Ovary (tissue), 9 donors: Measurements from ENCODE around the gene CELF2. TPM values are rescaled to one million over a fixed set of nuclear protein-coding genes. Genes with fewer than 3 reads are reported as not detected.

ENCODE experiments used
- DNase-seq, 5 donors: peaks; one replicate each; pipeline ENCODE4 v3.0.0-alpha.2; 2019 to 2020
- H3K27ac ChIP-seq, 2 donors: fragments of 200-600 bp; one replicate each; pipeline versions ENCODE4 v1.5.1 to v1.8.0; 2019 to 2022
- H3K27me3 ChIP-seq: fragments of 200-600 bp; one replicate; pipeline ENCODE4 v1.8.0; 2022
- H3K36me3 ChIP-seq: fragments of 200-600 bp; sonication (generic); one replicate; pipeline ENCODE4 v1.5.1; 2019
- H3K4me1 ChIP-seq: one replicate; pipeline ENCODE4 v1.8.1; 2013; ENCODE audit warnings: mild to moderate bottlenecking, moderate library complexity; ENCODE audit not compliant: insufficient read depth
- H3K4me3 ChIP-seq: fragments of 200-600 bp; sonication (generic); one replicate; pipeline ENCODE4 v1.5.1; 2017
- H3K9me3 ChIP-seq, 2 donors: fragments of 200-600 bp in 1 of 2; sonication (generic) in 1 of 2; one replicate each; pipeline versions ENCODE4 v1.5.1 to v1.8.1; 2013 to 2019; ENCODE audit warnings: mild to moderate bottlenecking in 1 of 2, moderate library complexity in 1 of 2
- EP300 ChIP-seq: sonication (generic); formaldehyde crosslinking; IDR thresholded peaks from one replicate; pipeline ENCODE4 v1.6.1; 2017; ENCODE audit warnings: antibody characterized with exemption
- POLR2A ChIP-seq: fragments of 450-650 bp; IDR thresholded peaks from one replicate; pipeline ENCODE4 v1.6.1; 2017; ENCODE audit warnings: antibody characterized with exemption, mild to moderate bottlenecking, moderate library complexity
- WGBS, 3 donors: extraction: QIAGEN DNeasy Blood & Tissue Kit in 1 of 3; methylation state at CpG; one replicate each; pipeline versions ENCODE4 v1.1.5 to v1.1.7; 2013 to 2017; 5-methylcytosine and 5-hydroxymethylcytosine counted together
- intact Hi-C, 4 donors: fragments of 100-400 bp; cut with DNase I; formaldehyde crosslinking; loops; one replicate each; pipeline versions ENCODE4 v1.11.0 to v1.15.1; 2022 to 2023
- polyA plus RNA-seq, 2 donors: library from polyadenylated mRNA; stranded (reverse); fragments of 200-250 nt in 1 of 2; fragments of 350-450 nt in 1 of 2; fragmentation: Illumina TruSeq in 1 of 2; extraction: RNeasy Lipid Tissue Mini Kit (QIAGEN cat#74804) in 1 of 2; gene quantifications; one replicate each; pipeline ENCODE4 v1.2.3, GENCODE V29; 2013 to 2014
- total RNA-seq, 7 donors: library from RNA; depleted of rRNA in 2 of 7; stranded (reverse); fragments of >200 nt in 2 of 7; fragmentation: NEBNext Ultra II Directional in 3 of 7; extraction: Animal tissue kit (Norgen Biotek cat#: 25700) in 3 of 7; gene quantifications; one replicate each; pipeline versions ENCODE4 v1.1.0 to v1.2.4, GENCODE V29; 2016 to 2023
- TF ChIP-seq, protein P1 (sequence below), 3 donors: fragments of 450-650 bp in 2 of 3; fragments of 200-600 bp in 1 of 3; IDR thresholded peaks; one replicate each; pipeline versions ENCODE4 v1.5.1 to v1.8.0; 2016 to 2022; ENCODE audit warnings: antibody characterized with exemption in 3 of 3, mild to moderate bottlenecking in 1 of 3
- donor health status: DM: no; HTN: no; CAD: no; lungs with moderate emphysema.
- donor health status: DM: no; HTN: no; CAD: no.
- donor health status: Bipolar disorder and iron deficiency.
- donor health status: DM: yes; HTN: yes; CAD: no.
- donor health status: DM: no; HTN: no; CAD: no.
- donor health status: DM: yes; HTN: yes; CAD: no.

CELF2 gene
- total and polyA plus RNA-seq, 9 donors, result 38.8 to 107 (median 69.0) TPM

DNA sequence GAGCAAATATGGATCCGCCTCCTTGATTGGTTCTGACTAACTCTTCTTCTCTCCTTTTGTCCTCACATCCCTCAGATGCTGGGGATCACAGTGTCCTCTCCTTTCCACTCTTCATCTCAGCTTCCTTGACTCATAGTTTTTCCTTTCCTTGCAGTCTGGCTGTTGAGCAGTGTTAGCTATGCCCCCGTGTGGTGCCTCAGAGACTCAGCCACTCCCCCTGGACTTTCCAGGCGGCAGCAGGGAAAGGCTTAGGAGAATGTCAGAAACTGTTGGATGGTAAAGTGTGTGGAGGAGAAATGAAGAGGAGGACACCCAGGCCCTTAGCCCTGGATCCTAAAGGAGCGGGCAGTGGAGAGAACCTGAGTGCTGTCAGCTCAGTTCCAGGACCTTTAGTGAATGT lies 267.5 kb downstream of the CELF2 start:
- TF ChIP-seq POLR2A (no peak), EP300 (no peak)
- TF ChIP-seq, protein P1, sequence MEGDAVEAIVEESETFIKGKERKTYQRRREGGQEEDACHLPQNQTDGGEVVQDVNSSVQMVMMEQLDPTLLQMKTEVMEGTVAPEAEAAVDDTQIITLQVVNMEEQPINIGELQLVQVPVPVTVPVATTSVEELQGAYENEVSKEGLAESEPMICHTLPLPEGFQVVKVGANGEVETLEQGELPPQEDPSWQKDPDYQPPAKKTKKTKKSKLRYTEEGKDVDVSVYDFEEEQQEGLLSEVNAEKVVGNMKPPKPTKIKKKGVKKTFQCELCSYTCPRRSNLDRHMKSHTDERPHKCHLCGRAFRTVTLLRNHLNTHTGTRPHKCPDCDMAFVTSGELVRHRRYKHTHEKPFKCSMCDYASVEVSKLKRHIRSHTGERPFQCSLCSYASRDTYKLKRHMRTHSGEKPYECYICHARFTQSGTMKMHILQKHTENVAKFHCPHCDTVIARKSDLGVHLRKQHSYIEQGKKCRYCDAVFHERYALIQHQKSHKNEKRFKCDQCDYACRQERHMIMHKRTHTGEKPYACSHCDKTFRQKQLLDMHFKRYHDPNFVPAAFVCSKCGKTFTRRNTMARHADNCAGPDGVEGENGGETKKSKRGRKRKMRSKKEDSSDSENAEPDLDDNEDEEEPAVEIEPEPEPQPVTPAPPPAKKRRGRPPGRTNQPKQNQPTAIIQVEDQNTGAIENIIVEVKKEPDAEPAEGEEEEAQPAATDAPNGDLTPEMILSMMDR (IDR thresholded peaks at IDR 0.05), result no peak
- WGBS, 3 donors, result 76 to 89% (median 83%) methylated on average over 4 of the region's 4 CpGs
- Histone ChIP-seq H3K27ac (no peak overlapping the region), H3K4me1 (no peaks in the 10 kb centered on the region), H3K9me3 (no peaks in the 10 kb centered on the region), H3K27me3 (no peaks in the 10 kb centered on the region), H3K4me3 (no peak overlapping the region), H3K36me3 (no peaks in the 10 kb centered on the region)
- intact Hi-C loops, result no loop called here
- no peak for DNase-seq

DNA sequence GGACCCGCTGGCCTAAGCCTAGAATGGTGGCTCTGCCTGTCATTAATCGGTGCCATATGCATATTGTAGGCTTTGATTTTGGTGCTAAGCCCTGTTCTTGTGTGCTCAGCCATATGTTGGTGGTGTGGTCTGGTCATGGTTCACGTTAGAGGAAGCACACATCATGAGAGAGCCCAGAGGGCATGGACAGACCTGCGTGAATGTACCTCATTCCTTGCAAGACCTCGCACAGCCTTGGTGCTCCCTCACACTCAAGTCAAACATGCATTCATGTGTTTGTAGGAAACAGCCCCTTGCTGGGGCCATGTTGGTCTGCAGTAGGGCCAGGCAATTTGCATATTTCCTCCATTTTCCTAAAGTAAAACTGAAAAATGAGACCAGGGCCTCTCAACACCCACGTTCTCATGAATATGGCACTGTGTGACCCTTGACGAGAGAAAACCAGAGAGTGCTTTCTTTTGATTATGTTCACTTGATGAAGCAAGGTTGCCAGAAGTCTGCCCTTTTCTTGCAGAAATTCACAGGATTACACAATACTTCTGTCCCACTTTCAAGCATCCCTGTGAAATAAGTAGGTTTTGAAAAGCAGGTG lies 268.7 kb downstream of the CELF2 start:
- Histone ChIP-seq H3K27ac (no peak overlapping the region), H3K4me3 (no peak overlapping the region), H3K27me3 (no peaks in the 10 kb centered on the region), H3K4me1 (no peaks in the 10 kb centered on the region), H3K9me3 (no peaks in the 10 kb centered on the region), H3K36me3 (no peaks in the 10 kb centered on the region)
- WGBS, 3 donors, result 95 to 96% (median 95%) methylated on average over 7 of the region's 7 CpGs
- intact Hi-C loops, result no loop called here
- DNase-seq, result no peak
- no peak for TF ChIP-seq POLR2A
- TF ChIP-seq, protein P1 (IDR thresholded peaks at IDR 0.05), result no peak
- TF ChIP-seq EP300, result no peak

DNA sequence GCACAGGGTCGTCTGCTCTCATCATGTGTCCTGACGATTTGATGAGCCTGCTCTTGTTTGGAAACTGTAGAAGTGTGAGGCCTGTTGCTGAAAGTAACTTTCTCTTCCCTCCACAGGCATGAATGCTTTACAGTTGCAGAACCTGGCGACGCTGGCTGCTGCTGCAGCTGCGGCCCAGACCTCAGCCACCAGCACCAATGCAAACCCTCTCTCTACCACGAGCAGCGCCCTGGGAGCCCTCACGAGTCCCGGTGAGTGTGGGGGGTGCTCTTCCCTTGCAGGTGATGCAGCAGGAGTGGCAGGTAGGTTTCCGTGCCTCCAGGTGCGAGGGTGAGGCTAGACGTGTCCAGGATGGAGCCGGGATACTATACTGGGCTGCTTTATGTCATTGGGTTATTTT lies 270.6 kb downstream of the CELF2 start:
- intact Hi-C loops, result no loop called here
- no peak for DNase-seq
- H3K36me3 ChIP-seq, result no peaks in the 10 kb centered on the region

DNA sequence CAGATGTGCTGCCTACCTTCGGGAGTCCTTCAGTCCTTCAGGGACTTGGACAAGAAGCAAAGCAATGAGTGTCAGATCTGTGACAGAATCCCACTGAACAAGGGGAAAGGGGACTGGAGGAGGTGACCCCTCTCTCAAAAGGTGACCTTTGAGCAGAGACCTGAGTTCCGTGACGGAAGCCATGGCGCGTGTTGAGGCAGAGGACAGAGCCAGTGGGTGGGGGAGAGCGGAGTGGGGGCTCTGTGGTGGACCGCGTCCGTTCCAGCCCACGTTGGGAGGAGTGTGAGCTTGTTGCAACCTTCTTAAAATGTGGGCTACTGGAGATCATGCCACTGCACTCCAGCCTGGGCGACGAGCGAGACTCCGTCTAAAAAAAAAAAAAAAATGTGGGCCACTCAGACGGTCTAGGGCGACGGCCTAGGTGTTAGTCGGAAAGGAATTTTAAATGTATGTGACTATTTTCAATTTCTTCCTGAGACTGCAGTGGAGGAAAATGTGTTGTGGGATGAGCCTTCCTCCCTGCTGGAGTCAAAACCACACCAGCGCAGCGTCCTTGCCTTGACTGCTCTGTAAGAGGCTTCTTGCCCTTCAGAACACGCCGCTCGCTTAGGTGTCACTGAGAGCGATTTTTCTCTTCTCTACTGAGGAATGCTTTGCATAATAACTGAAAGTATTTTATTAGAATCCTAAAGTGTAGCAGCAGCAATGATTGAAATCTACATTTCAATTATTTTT lies 272.7 kb downstream of the CELF2 start:
- WGBS, 3 donors, result 94 to 96% (median 96%) methylated on average over 24 of the region's 24 CpGs

More for the DNA sequence above, 270.6 kb downstream of the CELF2 start:
- Histone ChIP-seq H3K4me3 (no peak overlapping the region), H3K27me3 (no peaks in the 10 kb centered on the region), H3K27ac (no peak overlapping the region), H3K9me3 (no peaks in the 10 kb centered on the region), H3K4me1 (no peaks in the 10 kb centered on the region)
- TF ChIP-seq POLR2A (no peak), EP300 (no peak)
- TF ChIP-seq, protein P1 (IDR thresholded peaks at IDR 0.05), result no peak
- 80 to 87% (median 83%) methylated on average over 13 of the region's 13 CpGs for WGBS, 3 donors

More for the DNA sequence above, 272.7 kb downstream of the CELF2 start:
- Histone ChIP-seq H3K27ac (no peak overlapping the region), H3K9me3 (no peaks in the 10 kb centered on the region), H3K4me1 (no peaks in the 10 kb centered on the region), H3K36me3 (no peaks in the 10 kb centered on the region), H3K4me3 (no peak overlapping the region), H3K27me3 (no peaks in the 10 kb centered on the region)
- TF ChIP-seq EP300 (no peak), POLR2A (no peak)
- TF ChIP-seq, protein P1 (IDR thresholded peaks at IDR 0.05), result no peak
- intact Hi-C loops, result loop anchor here in 1 of 4 donors (2.0 kb wide), 1 partner anchor 36 kb away; no protein-coding TSS in a partner anchor
- no peak for DNase-seq
